ENCODE measurements around the gene C1orf35. TPM values are rescaled to one million over a fixed set of nuclear protein-coding genes. Genes with fewer than 3 reads are reported as not detected.

Gene C1orf35
- total and polyA plus RNA-seq, 9 of the 15 experiments (the other 6 are each of a cell fraction or from before 2014, with no cell fraction given), result 3.2 to 48.7 (median 12.5) TPM

DNA sequence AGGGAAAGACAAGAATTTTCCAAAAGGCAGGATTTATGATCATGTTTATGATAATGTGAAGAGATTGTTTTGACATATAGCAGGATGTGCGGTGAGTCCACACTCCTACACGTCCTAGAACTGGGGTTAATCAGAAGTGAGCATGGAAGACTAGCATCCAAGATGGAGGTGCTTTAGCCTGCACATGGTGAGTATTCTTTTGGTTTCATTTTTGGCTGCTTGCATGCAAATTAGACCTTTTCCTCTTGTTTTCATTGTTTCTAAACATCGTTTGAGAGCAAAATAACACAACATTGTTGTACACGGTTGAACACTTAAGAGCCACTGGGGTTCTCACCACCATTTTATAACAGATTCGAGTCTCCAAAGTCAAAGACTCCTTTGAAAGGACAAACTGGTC lies 22.1 kb upstream of the C1orf35 start (continued):
- TF ChIP-seq ZNF175 (CRISPR knock-in tag; IDR thresholded peaks at IDR 0.05; ENCODE audit: low read depth) (0 out of 2 replicates have a peak, but pooled peaks have one; percentile 53), YBX1 (IDR thresholded peaks at IDR 0.05) (no peak), ZNF589 (CRISPR knock-in tag; IDR thresholded peaks at IDR 0.05; ENCODE audit: low read depth) (peak; percentile 77; the same call in 1 of the 2 replicates), EP300 (IDR thresholded peaks at IDR 0.05; ENCODE audit: low read length) (no peak), ZNF253 (CRISPR knock-in tag; conservative IDR thresholded peaks at IDR 0.05) (no peak), HDAC8 (tag; IDR thresholded peaks at IDR 0.05) (peak; percentile 70; the same call in 1 of the 2 replicates)
- TF ChIP-seq, protein P1, sequence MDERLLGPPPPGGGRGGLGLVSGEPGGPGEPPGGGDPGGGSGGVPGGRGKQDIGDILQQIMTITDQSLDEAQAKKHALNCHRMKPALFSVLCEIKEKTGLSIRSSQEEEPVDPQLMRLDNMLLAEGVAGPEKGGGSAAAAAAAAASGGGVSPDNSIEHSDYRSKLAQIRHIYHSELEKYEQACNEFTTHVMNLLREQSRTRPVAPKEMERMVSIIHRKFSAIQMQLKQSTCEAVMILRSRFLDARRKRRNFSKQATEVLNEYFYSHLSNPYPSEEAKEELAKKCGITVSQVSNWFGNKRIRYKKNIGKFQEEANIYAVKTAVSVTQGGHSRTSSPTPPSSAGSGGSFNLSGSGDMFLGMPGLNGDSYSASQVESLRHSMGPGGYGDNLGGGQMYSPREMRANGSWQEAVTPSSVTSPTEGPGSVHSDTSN (CRISPR knock-in tag; IDR thresholded peaks at IDR 0.05; ENCODE audit: low read depth), result no peak
- TF ChIP-seq, protein P1 (tag; conservative IDR thresholded peaks at IDR 0.05; ENCODE audit: low read depth), result no peak
- TF ChIP-seq, protein P2, sequence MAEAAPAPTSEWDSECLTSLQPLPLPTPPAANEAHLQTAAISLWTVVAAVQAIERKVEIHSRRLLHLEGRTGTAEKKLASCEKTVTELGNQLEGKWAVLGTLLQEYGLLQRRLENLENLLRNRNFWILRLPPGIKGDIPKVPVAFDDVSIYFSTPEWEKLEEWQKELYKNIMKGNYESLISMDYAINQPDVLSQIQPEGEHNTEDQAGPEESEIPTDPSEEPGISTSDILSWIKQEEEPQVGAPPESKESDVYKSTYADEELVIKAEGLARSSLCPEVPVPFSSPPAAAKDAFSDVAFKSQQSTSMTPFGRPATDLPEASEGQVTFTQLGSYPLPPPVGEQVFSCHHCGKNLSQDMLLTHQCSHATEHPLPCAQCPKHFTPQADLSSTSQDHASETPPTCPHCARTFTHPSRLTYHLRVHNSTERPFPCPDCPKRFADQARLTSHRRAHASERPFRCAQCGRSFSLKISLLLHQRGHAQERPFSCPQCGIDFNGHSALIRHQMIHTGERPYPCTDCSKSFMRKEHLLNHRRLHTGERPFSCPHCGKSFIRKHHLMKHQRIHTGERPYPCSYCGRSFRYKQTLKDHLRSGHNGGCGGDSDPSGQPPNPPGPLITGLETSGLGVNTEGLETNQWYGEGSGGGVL (CRISPR knock-in tag; IDR thresholded peaks at IDR 0.05), result no peak
- TF ChIP-seq, protein P3, sequence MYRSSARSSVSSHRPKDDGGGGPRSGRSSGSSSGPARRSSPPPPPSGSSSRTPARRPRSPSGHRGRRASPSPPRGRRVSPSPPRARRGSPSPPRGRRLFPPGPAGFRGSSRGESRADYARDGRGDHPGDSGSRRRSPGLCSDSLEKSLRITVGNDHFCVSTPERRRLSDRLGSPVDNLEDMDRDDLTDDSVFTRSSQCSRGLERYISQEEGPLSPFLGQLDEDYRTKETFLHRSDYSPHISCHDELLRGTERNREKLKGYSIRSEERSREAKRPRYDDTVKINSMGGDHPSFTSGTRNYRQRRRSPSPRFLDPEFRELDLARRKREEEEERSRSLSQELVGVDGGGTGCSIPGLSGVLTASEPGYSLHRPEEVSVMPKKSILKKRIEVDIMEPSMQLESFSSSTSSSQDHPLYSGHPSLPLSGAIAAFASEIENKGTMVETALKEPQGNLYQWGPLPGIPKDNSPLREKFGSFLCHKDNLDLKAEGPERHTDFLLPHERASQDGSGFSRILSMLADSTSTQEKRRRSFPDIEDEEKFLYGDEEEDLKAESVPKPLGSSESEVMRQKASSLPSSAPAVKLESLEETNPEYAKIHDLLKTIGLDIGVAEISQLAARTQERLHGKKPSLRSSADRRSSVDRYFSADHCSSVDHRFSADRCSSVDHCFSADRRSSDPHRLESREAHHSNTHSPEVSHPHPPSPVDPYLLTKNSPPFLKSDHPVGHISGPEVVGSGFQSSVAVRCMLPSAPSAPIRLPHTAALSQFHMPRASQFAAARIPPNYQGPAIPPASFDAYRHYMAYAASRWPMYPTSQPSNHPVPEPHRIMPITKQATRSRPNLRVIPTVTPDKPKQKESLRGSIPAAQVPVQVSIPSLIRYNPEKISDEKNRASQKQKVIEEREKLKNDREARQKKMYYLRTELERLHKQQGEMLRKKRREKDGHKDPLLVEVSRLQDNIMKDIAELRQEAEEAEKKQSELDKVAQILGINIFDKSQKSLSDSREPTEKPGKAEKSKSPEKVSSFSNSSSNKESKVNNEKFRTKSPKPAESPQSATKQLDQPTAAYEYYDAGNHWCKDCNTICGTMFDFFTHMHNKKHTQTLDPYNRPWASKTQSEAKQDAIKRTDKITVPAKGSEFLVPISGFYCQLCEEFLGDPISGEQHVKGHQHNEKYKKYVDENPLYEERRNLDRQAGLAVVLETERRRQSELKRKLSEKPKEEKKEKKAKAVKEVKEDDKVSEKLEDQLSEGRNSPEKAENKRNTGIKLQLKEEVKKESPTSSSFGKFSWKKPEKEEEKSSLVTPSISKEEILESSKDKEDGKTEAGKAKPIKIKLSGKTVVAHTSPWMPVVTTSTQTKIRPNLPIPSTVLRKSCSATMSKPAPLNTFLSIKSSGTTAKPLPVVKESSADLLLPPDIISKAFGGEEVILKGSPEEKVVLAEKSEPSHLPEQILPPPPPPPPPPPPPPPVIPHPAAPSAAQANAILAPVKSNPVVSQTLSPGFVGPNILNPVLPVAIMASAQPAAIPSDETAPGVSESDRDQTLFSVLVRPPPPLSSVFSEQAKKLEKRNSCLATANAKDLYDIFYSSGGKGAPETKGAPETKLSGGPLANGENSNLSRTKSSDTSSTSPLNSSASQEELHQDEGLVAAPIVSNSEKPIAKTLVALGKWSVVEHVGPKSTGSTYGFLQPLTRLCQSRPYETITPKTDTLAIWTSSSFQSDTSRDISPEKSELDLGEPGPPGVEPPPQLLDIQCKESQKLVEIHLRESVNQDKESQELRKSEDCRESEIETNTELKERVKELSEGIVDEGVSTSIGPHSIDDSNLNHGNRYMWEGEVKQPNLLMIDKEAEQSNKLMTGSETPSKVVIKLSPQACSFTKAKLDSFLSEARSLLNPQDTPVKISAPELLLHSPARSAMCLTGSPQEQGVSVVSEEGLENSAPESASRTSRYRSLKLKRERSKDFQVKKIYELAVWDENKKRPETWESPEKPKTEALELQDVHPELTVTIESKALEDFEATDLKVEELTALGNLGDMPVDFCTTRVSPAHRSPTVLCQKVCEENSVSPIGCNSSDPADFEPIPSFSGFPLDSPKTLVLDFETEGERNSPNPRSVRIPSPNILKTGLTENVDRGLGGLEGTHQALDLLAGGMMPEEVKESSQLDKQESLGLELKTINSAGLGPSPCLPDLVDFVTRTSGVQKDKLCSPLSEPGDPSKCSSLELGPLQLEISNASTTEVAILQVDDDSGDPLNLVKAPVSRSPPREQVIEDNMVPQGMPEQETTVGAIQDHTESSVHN (IDR thresholded peaks at IDR 0.05; ENCODE audit: borderline replicate concordance in 1 of 2, low read depth in 1 of 2), result no peak
